Glutamatergic neuron (in vitro differentiated cells): ENCODE measurements around the gene MYD88. TPM values are rescaled to one million over a fixed set of nuclear protein-coding genes. Genes with fewer than 3 reads are reported as not detected.

Source experiments
- DNase-seq: peaks from one replicate; pipeline ENCODE4 v3.0.0; 2022
- H3K27ac Mint-ChIP-seq: one replicate; pipeline ENCODE4 v1.8.0; 2020; ENCODE audit warnings: mild to moderate bottlenecking, mixed read lengths, inconsistent platforms; ENCODE audit not compliant: unreplicated experiment
- H3K27me3 Mint-ChIP-seq: one replicate; pipeline ENCODE4 v1.8.0; 2020; ENCODE audit warnings: mild to moderate bottlenecking, moderate library complexity, mixed read lengths, inconsistent platforms; ENCODE audit not compliant: unreplicated experiment
- H3K36me3 Mint-ChIP-seq: one replicate; pipeline ENCODE4 v1.8.0; 2020; ENCODE audit warnings: mild to moderate bottlenecking, mixed read lengths, inconsistent platforms; ENCODE audit not compliant: unreplicated experiment
- H3K4me1 Mint-ChIP-seq: one replicate; pipeline ENCODE4 v1.8.0; 2020; ENCODE audit warnings: mild to moderate bottlenecking, low read depth, mixed read lengths, inconsistent platforms; ENCODE audit not compliant: unreplicated experiment
- H3K4me3 Mint-ChIP-seq: one replicate; pipeline ENCODE4 v1.8.0; 2020; ENCODE audit warnings: mild to moderate bottlenecking, mixed read lengths, inconsistent platforms; ENCODE audit not compliant: unreplicated experiment
- H3K9me3 Mint-ChIP-seq: one replicate; pipeline ENCODE4 v1.8.0; 2020; ENCODE audit warnings: mild to moderate bottlenecking, moderate library complexity, mixed read lengths, inconsistent platforms; ENCODE audit not compliant: unreplicated experiment
- total RNA-seq: library from RNA; stranded (reverse); fragmentation: NEBNext Ultra II Directional; extraction: Animal tissue kit (Norgen Biotek cat#: 25700); gene quantifications from one replicate; pipeline ENCODE4 v1.2.1, GENCODE V29; 2021; ENCODE audit not compliant: unreplicated experiment
- TF ChIP-seq, protein P1 (sequence below): fragments of 200-600 bp; sonication (generic); IDR thresholded peaks from one replicate; pipeline ENCODE4 v1.5.0; 2021; ENCODE audit not compliant: partially characterized antibody, unreplicated experiment

The MYD88 gene
- total RNA-seq, 1 donor from 2014 or later = 58.0 TPM

DNA sequence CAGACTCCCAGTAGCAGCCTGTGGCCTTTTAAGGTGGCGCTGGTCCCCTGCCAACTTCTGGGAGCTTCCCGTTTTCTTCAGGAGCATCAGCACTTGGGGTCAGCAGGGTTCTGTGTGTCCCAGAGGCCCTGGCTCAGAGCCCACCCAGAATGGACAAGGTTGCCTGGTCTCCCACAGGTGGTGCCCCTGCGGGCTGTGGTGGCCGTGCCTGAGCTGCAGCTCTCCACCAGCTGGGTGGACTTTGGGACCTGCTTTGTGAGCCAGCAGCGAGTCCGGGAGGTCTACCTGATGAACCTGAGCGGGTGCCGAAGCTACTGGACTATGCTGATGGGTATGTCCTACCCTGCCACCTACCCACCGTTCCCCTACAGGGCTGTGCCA, 17.0 kb upstream of the MYD88 start:
- Mint-ChIP-seq H3K36me3 (peaks cover 4% of the 10 kb centered on the region), H3K27ac (no peak overlapping the region), H3K4me1 (no peaks in the 10 kb centered on the region), H3K27me3 (peaks cover 11% of the 10 kb centered on the region), H3K4me3 (no peak overlapping the region), H3K9me3 (peaks cover 3% of the 10 kb centered on the region)
- DNase-seq = no peak
- TF ChIP-seq, protein P1, sequence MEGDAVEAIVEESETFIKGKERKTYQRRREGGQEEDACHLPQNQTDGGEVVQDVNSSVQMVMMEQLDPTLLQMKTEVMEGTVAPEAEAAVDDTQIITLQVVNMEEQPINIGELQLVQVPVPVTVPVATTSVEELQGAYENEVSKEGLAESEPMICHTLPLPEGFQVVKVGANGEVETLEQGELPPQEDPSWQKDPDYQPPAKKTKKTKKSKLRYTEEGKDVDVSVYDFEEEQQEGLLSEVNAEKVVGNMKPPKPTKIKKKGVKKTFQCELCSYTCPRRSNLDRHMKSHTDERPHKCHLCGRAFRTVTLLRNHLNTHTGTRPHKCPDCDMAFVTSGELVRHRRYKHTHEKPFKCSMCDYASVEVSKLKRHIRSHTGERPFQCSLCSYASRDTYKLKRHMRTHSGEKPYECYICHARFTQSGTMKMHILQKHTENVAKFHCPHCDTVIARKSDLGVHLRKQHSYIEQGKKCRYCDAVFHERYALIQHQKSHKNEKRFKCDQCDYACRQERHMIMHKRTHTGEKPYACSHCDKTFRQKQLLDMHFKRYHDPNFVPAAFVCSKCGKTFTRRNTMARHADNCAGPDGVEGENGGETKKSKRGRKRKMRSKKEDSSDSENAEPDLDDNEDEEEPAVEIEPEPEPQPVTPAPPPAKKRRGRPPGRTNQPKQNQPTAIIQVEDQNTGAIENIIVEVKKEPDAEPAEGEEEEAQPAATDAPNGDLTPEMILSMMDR = no peak

DNA sequence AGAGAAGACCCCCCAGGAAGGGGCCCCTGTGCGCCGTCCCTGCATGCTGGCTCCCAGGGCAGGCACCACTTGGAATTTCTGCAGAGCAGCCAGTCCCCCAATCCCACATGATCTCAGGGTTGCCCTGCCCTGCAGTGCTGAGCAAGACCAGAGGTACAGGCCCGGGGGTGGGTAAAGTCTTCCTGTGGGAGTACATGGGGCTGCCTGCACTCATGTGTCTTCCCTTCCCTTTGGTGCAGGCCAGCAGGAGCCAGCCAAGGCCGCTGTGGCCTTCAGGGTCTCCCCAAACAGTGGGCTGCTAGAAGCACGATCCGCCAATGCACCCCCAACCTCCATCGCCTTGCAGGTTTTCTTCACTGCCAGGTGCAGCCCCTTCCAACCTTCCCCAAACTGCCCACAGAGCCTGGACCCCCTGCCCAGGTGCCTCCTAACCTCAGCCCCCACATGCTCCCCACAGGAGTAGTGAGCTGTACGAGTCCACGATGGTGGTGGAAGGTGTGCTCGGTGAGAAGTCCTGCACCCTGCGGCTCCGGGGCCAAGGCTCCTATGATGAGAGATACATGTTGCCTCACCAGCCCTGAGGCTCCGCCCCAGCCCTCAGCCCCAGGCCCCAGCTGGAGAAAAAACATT, 16.5 kb upstream of the MYD88 start:
- H3K27me3 Mint-ChIP-seq = peaks cover 11% of the 10 kb centered on the region
- H3K27ac Mint-ChIP-seq = no peak overlapping the region
- peaks cover 4% of the 10 kb centered on the region for H3K36me3 Mint-ChIP-seq
- no peak overlapping the region for H3K4me3 Mint-ChIP-seq
- DNase-seq = no peak
- no peaks in the 10 kb centered on the region for H3K4me1 Mint-ChIP-seq
- peaks cover 3% of the 10 kb centered on the region for H3K9me3 Mint-ChIP-seq
- TF ChIP-seq, protein P1 = no peak

DNA sequence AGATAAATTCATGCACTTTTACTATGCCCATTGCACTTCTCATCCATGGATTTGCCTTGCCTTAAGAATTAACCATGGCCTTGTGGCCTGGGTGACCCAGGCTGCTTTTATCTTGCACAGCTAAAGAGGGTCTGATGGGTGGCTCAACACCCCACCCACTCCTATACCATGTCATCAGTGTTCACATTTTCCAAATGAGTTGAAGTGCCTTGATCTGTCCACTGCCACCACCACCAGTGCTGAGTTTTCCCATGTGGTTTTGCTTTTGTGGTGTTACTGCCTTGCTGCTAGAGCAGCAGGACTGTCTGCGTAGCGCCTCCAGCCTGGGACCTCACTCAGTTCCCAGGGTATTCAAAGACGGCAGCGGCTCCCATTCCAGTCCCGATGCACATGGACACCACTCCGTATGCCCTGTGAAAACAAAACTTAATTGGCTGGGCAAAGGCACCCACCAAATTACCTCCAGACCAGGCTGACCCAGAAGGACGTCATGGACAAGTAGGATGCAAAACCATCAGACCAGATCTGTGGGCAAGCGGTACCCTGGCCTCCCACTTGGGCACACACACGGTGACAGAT, 15.7 kb upstream of the MYD88 start:
- Mint-ChIP-seq H3K27ac (no peak overlapping the region), H3K9me3 (peaks cover 3% of the 10 kb centered on the region), H3K27me3 (peaks cover 11% of the 10 kb centered on the region), H3K36me3 (peaks cover 4% of the 10 kb centered on the region), H3K4me3 (no peak overlapping the region), H3K4me1 (no peaks in the 10 kb centered on the region)
- DNase-seq = no peak
- TF ChIP-seq, protein P1 = no peak

DNA sequence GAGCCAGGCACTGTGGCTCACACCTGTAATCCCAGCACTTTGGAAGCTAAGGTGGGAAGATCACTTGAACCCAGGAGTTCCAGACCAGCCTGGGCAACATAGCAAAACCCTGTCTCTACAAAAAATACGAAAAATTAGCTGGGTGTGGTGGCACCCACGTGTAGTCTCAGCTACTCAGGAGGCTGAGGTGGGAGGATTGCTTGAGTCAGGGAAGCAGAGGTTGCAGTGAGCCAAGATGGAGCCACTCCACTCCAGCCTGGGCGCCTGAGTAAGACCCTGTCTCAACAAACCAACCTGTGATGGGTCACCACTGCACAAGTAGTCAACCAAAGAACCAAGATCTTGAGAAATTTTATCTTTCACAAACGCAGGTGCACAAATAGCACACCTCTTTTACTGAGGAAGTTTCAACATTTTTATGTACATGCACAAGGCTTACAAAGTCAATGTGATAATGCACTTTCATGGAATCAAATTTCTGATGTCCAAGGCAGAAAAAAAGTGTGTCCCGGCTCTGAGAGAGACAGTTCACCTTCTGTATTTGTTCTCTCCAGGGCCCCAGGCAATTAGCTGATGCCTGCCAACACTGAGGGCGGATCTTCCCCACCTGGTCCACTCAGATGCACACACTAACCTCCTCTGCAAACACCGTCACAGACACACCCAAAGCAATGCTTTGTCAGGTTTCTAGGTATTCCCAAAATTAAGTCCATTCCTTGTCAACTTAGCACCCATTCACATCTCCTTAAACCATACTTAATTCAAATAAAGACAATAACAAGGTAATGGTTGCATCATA, 13.9 kb upstream of the MYD88 start:
- H3K4me1 Mint-ChIP-seq = no peaks in the 10 kb centered on the region
- H3K4me3 Mint-ChIP-seq = no peak overlapping the region
- DNase-seq = no peak
- no peak overlapping the region for H3K27ac Mint-ChIP-seq
- H3K27me3 Mint-ChIP-seq = peaks cover 5% of the 10 kb centered on the region
- H3K9me3 Mint-ChIP-seq = no peaks in the 10 kb centered on the region
- TF ChIP-seq, protein P1 = no peak
- peaks cover 4% of the 10 kb centered on the region for H3K36me3 Mint-ChIP-seq
